K562 (cell line): Measurements from ENCODE around the gene TGFBR3L. TPM values are rescaled to one million over a fixed set of nuclear protein-coding genes. Genes with fewer than 3 reads are reported as not detected.

ENCODE experiments used
- ATF7 ChIP-seq: fragments of 450-650 bp; IDR thresholded peaks from 2 replicates; pipeline ENCODE4 v1.7.1; 2014; ENCODE audit warnings: mild to moderate bottlenecking, moderate library complexity
- BCLAF1 ChIP-seq, 2 experiments: fragments of 450-650 bp in 1 of 2; IDR thresholded peaks; 2 replicates each; pipeline ENCODE4 v1.6.1; 2011 to 2017; ENCODE audit warnings: low read depth in 2 of 2, antibody characterized with exemption in 1 of 2, borderline replicate concordance in 1 of 2, low read length in 1 of 2, mild to moderate bottlenecking in 1 of 2, mixed read lengths in 1 of 2; ENCODE audit not compliant: control insufficient read depth in 1 of 2
- CREB3L1 ChIP-seq: fragments of 450-650 bp; IDR thresholded peaks from 2 replicates; pipeline ENCODE4 v1.6.1; 2014; ENCODE audit warnings: low read depth, mild to moderate bottlenecking, moderate library complexity, borderline replicate concordance
- MBD2 ChIP-seq: sonication (generic); IDR thresholded peaks from 2 replicates; pipeline ENCODE4 v1.6.1; 2016; ENCODE audit warnings: low read depth, borderline replicate concordance
- MNT ChIP-seq, 2 experiments: fragments of 450-650 bp; conservative IDR thresholded peaks; 2 replicates each; pipeline ENCODE4 v1.6.1; 2017; ENCODE audit warnings: mild to moderate bottlenecking in 2 of 2, moderate library complexity in 2 of 2
- NR1H2 ChIP-seq: sonication (generic); formaldehyde crosslinking; IDR thresholded peaks from 2 replicates; pipeline ENCODE4 v1.4.0; 2020; ENCODE audit warnings: mild to moderate bottlenecking, missing genetic modification reagents
- PCBP2 ChIP-seq: fragments of 200-400 bp; formaldehyde crosslinking; IDR thresholded peaks from 2 replicates; pipeline ENCODE4 v1.6.1; 2018; ENCODE audit warnings: low read length, low read depth, mild to moderate bottlenecking, moderate library complexity; ENCODE audit not compliant: poor library complexity, severe bottlenecking
- RBM17 ChIP-seq: fragments of 200-400 bp; formaldehyde crosslinking; IDR thresholded peaks from 2 replicates; pipeline ENCODE4 v1.6.1; 2017; ENCODE audit warnings: low read depth, mild to moderate bottlenecking, low read length, borderline replicate concordance
- RBM22 ChIP-seq: fragments of 200-400 bp; formaldehyde crosslinking; IDR thresholded peaks from 2 replicates; pipeline ENCODE4 v1.6.1; 2018; ENCODE audit warnings: low read length, low read depth; ENCODE audit not compliant: poor library complexity, severe bottlenecking
- RBM39 ChIP-seq: fragments of 200-400 bp; formaldehyde crosslinking; optimal IDR thresholded peaks from 2 replicates; pipeline ENCODE3; 2018; ENCODE audit warnings: low read depth, low read length
- SIN3B ChIP-seq: fragments of 450-650 bp; IDR thresholded peaks from 2 replicates; pipeline ENCODE4 v1.6.1; 2017; ENCODE audit warnings: low read depth, mild to moderate bottlenecking, moderate library complexity
- STAG1 ChIP-seq: sonication (generic); formaldehyde crosslinking; IDR thresholded peaks from 2 replicates; pipeline ENCODE4 v1.5.0; 2020; ENCODE audit warnings: missing genetic modification reagents, borderline replicate concordance
- TAF9B ChIP-seq: fragments of 450-650 bp; IDR thresholded peaks from 2 replicates; pipeline ENCODE4 v1.6.1; 2018; ENCODE audit warnings: mild to moderate bottlenecking; ENCODE audit not compliant: partially characterized antibody
- TEAD4 ChIP-seq, 2 experiments: sonication (generic) in 1 of 2; formaldehyde crosslinking in 1 of 2; IDR thresholded peaks; 2 replicates each; pipeline versions ENCODE4 v1.6.1 to v1.8.0; 2012 to 2022; ENCODE audit warnings: borderline replicate concordance in 1 of 2, inconsistent platforms in 1 of 2, low read length in 1 of 2, mild to moderate bottlenecking in 1 of 2, missing genetic modification reagents in 1 of 2
- WHSC1 ChIP-seq: IDR thresholded peaks from one replicate; pipeline ENCODE4 v1.6.1; 2012; ENCODE audit warnings: low read length, control low read depth, inconsistent platforms
- ZC3H4 ChIP-seq: sonication (generic); formaldehyde crosslinking; IDR thresholded peaks from 2 replicates; pipeline ENCODE4 v1.9.0; 2021; ENCODE audit warnings: missing genetic modification reagents, borderline replicate concordance
- ZNF24 ChIP-seq: fragments of 450-650 bp; IDR thresholded peaks from 2 replicates; pipeline ENCODE4 v1.6.1; 2016
- polyA plus RNA-seq, 8 experiments: library from polyadenylated mRNA; depleted of rRNA in 4 of 8; stranded (reverse) in 5 of 8; unstranded in 3 of 8; fragments of >200 nt; fragmentation: Nextera tagmentation in 2 of 8; fragmentation: Illumina TruSeq in 1 of 8; extraction: Ambion mirVana in 2 of 8; extraction: Trizol in 1 of 8; gene quantifications; 2 replicates each; pipeline versions ENCODE4 v1.2.1 to v1.2.3, GENCODE V29; 2011 to 2014; ENCODE audit warnings: inconsistent platforms in 1 of 8, missing spikeins in 1 of 8
- total RNA-seq, 7 experiments: library from RNA; depleted of rRNA in 6 of 7; stranded (reverse); fragments of >200 nt in 6 of 7; fragmentation: Illumina TruSeq in 2 of 7; extraction: Trizol in 2 of 7; gene quantifications; 2 replicates each; pipeline versions ENCODE4 v1.2.1 to v1.2.3, GENCODE V29; 2011 to 2021; ENCODE audit warnings: low replicate concordance in 1 of 7
- TF ChIP-seq, protein P1 (sequence below): conservative IDR thresholded peaks from 2 replicates; pipeline ENCODE4 v1.6.1; 2011; ENCODE audit warnings: low read depth, mild to moderate bottlenecking, low read length; ENCODE audit not compliant: control insufficient read depth

TGFBR3L gene
- total and polyA plus RNA-seq, 9 of the 15 experiments (the other 6 are each of a cell fraction or from before 2014, with no cell fraction given) = not detected

DNA sequence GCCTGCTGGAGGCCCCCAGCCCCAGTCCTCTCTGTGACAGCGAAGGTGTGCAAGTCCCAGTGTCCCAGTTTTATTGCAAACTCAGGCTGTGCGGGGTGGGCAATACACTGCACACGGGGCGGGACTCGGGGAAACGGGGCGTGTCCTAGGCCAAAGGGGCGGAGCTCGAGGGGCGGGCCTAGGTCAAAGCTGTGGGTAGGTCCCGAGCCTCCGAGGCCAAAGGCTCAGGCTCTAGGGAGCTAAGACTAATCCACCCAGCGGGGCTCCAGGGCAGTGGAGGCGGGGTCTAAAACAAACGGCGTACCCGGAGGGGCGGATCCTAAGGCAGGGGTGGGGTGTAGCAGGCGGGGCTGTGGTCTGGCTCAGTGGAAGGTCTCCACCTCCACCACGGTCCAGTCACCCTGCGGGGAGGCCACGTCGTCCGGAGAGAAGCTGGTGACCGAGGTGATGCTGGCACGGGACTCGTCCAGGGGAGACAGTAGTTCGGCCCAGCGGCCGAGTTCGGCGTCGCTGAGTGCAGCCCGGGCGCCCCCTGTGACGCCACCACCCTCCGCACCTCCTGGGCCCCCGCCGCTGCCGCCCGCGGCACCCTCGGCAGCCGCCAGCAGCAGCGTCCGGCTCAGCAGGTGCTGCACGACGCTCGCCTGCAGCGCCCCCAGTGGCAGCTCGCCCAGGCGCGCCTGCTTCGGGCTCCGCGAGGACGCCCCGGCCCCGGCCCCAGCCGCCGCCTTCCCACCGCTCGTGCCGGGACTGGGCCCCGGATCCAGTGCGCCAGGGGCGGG is 45.8 kb upstream of the TGFBR3L start (continued):
- TF ChIP-seq BCLAF1 (IDR thresholded peaks at IDR 0.05; ENCODE audit: borderline replicate concordance in 1 of 2, control insufficient read depth in 1 of 2, low read depth in 2 of 2, low read length in 1 of 2) = no peak
- no peak for TF ChIP-seq PCBP2
- TF ChIP-seq STAG1 (CRISPR knock-in tag) = peak; percentile 58; the same call in 1 of the 2 replicates
- TF ChIP-seq CREB3L1 = peak; percentile 41; the same call in 1 of the 2 replicates
- peak; percentile 68; the same call in 1 of the 2 replicates for TF ChIP-seq ZC3H4 (CRISPR knock-in tag)
- TF ChIP-seq, protein P1, sequence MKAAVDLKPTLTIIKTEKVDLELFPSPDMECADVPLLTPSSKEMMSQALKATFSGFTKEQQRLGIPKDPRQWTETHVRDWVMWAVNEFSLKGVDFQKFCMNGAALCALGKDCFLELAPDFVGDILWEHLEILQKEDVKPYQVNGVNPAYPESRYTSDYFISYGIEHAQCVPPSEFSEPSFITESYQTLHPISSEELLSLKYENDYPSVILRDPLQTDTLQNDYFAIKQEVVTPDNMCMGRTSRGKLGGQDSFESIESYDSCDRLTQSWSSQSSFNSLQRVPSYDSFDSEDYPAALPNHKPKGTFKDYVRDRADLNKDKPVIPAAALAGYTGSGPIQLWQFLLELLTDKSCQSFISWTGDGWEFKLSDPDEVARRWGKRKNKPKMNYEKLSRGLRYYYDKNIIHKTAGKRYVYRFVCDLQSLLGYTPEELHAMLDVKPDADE = peak; percentile 40; the same call in 1 of the 2 replicates
- TF ChIP-seq SIN3B = peak; percentile 77; the same call in 1 of the 2 replicates
- no peak for TF ChIP-seq WHSC1
- TF ChIP-seq RBM39 = no peak
- no peak for TF ChIP-seq TAF9B
- TF ChIP-seq ZNF24 = no peak
- TF ChIP-seq ATF7 = peak; percentile 63; the same call in 1 of the 2 replicates
- peak in 1 of 2 experiments; percentile 1; a peak in 2 of 4 replicates for TF ChIP-seq MNT (conservative IDR thresholded peaks at IDR 0.05)
- no peak for TF ChIP-seq NR1H2 (CRISPR knock-in tag)
- no peak for TF ChIP-seq TEAD4 (IDR thresholded peaks at IDR 0.05; ENCODE audit: low read length)
- TF ChIP-seq TEAD4 (CRISPR knock-in tag; IDR thresholded peaks at IDR 0.05; ENCODE audit: borderline replicate concordance) = no peak
- TF ChIP-seq RBM17 = no peak
- TF ChIP-seq MBD2 = no peak; the same call in 1 of the 2 replicates
- TF ChIP-seq RBM22 = no peak
